ENCODE results near the gene FRYL. TPM values are rescaled to one million over a fixed set of nuclear protein-coding genes. Genes with fewer than 3 reads are reported as not detected.

Gene FRYL
- total RNA-seq, 1 experiment from 2014 or later = 53.9 TPM

DNA sequence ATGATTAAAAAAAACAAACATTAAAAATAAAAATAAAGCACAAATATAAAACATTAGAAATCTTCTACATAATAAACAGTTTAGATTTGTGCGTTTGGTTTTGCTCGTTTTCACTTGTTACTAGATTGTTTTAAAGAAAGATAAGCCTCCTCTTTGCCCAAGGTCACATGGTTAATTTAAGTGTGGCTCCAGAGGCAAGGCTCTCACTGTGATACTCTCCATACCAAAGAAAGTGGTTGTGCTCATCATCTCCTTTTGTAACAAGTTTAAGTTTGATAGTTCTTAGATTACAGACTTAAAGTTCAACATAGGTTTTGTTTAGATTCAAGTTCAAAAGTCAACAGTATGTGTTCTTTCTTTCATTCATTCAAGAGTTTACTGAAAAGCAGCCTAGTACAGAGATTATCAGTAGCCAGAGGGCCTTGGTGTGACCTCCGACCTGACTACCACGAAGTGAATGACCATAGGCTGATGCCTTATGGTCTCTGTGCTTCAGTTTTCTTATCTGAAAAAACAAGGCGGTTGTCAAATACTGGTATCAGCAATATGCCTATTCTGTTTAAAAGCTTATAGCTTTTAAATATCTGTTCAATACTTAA, 156.8 kb downstream of the FRYL start:
- Histone ChIP-seq H3K36me3 (ENCODE audit: low read depth) (no peaks in the 10 kb centered on the region), H3K4me1 (replicated peaks; ENCODE audit: insufficient read depth) (no peaks in the 10 kb centered on the region), H3K79me2 (ENCODE audit: low read depth) (no peaks in the 10 kb centered on the region), H3K9me2 (ENCODE audit: insufficient read depth) (no peaks in the 10 kb centered on the region), H3K9me3 (ENCODE audit: insufficient read depth, low read depth) (no peaks in the 10 kb centered on the region), H4K20me1 (ENCODE audit: insufficient read depth) (no peaks in the 10 kb centered on the region), H3K27ac (no peak overlapping the region), H3K27me3 (ENCODE audit: insufficient read depth, low read depth) (no peaks in the 10 kb centered on the region), H3K4me2 (no peak overlapping the region), H3F3A (ENCODE audit: insufficient read depth, low read depth) (no peaks in the 10 kb centered on the region), H3K4me3 (no peak overlapping the region), H2AFZ (no peak overlapping the region)
- ChIA-PET POLR2A (ENCODE audit: unreplicated experiment) (interaction anchor here (0.6 kb wide), 1 partner anchor 110 kb away, joined by 4 read pairs; no protein-coding TSS in a partner anchor), CTCF (no interaction called here)
- DNase-seq = no peak
- TF ChIP-seq, protein P1, sequence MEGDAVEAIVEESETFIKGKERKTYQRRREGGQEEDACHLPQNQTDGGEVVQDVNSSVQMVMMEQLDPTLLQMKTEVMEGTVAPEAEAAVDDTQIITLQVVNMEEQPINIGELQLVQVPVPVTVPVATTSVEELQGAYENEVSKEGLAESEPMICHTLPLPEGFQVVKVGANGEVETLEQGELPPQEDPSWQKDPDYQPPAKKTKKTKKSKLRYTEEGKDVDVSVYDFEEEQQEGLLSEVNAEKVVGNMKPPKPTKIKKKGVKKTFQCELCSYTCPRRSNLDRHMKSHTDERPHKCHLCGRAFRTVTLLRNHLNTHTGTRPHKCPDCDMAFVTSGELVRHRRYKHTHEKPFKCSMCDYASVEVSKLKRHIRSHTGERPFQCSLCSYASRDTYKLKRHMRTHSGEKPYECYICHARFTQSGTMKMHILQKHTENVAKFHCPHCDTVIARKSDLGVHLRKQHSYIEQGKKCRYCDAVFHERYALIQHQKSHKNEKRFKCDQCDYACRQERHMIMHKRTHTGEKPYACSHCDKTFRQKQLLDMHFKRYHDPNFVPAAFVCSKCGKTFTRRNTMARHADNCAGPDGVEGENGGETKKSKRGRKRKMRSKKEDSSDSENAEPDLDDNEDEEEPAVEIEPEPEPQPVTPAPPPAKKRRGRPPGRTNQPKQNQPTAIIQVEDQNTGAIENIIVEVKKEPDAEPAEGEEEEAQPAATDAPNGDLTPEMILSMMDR (conservative IDR thresholded peaks at IDR 0.05) = no peak
- no peak for TF ChIP-seq EZH2 (IDR thresholded peaks at IDR 0.05; ENCODE audit: low read depth)
- intact Hi-C loops (cut with micrococcal nuclease; ENCODE audit: unreplicated experiment) = no loop called here
- no TSS peak for BruUV-seq (replicated peaks)

DNA sequence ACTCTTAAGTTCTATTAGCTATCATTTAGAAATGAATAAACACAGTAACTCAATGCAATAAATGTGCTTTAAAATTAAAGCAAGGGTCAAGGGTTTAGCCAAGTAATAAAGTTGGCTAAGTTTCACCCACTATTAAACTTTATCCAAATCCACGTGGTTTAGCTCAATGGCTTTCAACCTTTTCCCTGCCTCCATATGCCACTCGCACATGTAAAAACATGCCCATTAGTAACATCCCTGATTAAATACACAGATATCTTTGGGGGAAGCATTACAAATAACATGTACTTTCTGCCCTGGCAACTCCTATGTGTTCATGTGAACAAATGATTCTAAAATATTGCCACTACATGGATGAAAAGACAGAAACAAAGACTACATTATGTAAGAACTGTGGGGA, 159.2 kb downstream of the FRYL start:
- no peaks in the 10 kb centered on the region for H3K79me2 ChIP-seq (ENCODE audit: low read depth)
- H3K36me3 ChIP-seq (ENCODE audit: low read depth) = no peaks in the 10 kb centered on the region
- H3K27ac ChIP-seq = no peak overlapping the region
- no TSS peak for BruUV-seq (replicated peaks)
- H3K4me2 ChIP-seq = no peak overlapping the region
- H3F3A ChIP-seq (ENCODE audit: insufficient read depth, low read depth) = 0 out of 2 replicates have a peak, but pooled peaks cover 6% of the 10 kb centered on the region
- ChIA-PET CTCF (no interaction called here), POLR2A (ENCODE audit: unreplicated experiment) (no interaction called here)
- no peak overlapping the region for H3K4me3 ChIP-seq
- H2AFZ ChIP-seq = no peak overlapping the region
- H3K9me3 ChIP-seq (ENCODE audit: insufficient read depth, low read depth) = no peaks in the 10 kb centered on the region
- no peaks in the 10 kb centered on the region for H3K9me2 ChIP-seq (ENCODE audit: insufficient read depth)
- no peaks in the 10 kb centered on the region for H3K27me3 ChIP-seq (ENCODE audit: insufficient read depth, low read depth)
- intact Hi-C loops (cut with micrococcal nuclease; ENCODE audit: unreplicated experiment) = no loop called here
- no peaks in the 10 kb centered on the region for H4K20me1 ChIP-seq (ENCODE audit: insufficient read depth)
- no peak for DNase-seq
- H3K4me1 ChIP-seq (replicated peaks; ENCODE audit: insufficient read depth) = no peaks in the 10 kb centered on the region
- no peak for TF ChIP-seq EZH2 (IDR thresholded peaks at IDR 0.05; ENCODE audit: low read depth)
- TF ChIP-seq, protein P1 (conservative IDR thresholded peaks at IDR 0.05) = no peak

DNA sequence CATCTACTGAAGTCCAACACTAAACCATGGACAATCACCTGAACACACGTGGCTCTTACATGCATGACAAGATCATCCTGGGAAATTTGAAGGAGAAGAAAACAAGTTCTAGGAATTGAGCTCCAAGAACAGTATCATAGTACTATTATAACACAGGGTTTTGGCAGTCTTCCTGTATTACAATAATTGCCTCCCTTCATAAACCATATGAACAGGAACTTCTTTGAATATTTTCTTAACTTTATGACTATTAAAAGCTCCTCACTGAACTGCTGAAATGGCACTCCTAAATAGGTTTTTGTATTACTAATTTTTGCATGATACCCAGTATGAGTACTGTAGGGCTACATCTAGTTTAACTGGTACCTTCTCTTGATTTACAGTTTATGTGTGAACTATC, 160.0 kb downstream of the FRYL start:
- ChIA-PET POLR2A (ENCODE audit: unreplicated experiment) (no interaction called here), CTCF (no interaction called here)
- no peaks in the 10 kb centered on the region for H3K9me2 ChIP-seq (ENCODE audit: insufficient read depth)
- H3K4me1 ChIP-seq (replicated peaks; ENCODE audit: insufficient read depth) = no peaks in the 10 kb centered on the region
- intact Hi-C loops (cut with micrococcal nuclease; ENCODE audit: unreplicated experiment) = no loop called here
- no peak for DNase-seq
- no peaks in the 10 kb centered on the region for H3K79me2 ChIP-seq (ENCODE audit: low read depth)
- H3K36me3 ChIP-seq (ENCODE audit: low read depth) = no peaks in the 10 kb centered on the region
- no peaks in the 10 kb centered on the region for H3K9me3 ChIP-seq (ENCODE audit: insufficient read depth, low read depth)
- no peak overlapping the region for H3K4me2 ChIP-seq
- H4K20me1 ChIP-seq (ENCODE audit: insufficient read depth) = no peaks in the 10 kb centered on the region
- TF ChIP-seq, protein P1 (conservative IDR thresholded peaks at IDR 0.05) = no peak
- TF ChIP-seq EZH2 (IDR thresholded peaks at IDR 0.05; ENCODE audit: low read depth) = no peak
- H3K27ac ChIP-seq = no peak overlapping the region
- H3K27me3 ChIP-seq (ENCODE audit: insufficient read depth, low read depth) = no peaks in the 10 kb centered on the region
- no peak overlapping the region for H2AFZ ChIP-seq
- H3K4me3 ChIP-seq = no peak overlapping the region
- 0 out of 2 replicates have a peak, but pooled peaks cover 6% of the 10 kb centered on the region for H3F3A ChIP-seq (ENCODE audit: insufficient read depth, low read depth)
- no TSS peak for BruUV-seq (replicated peaks)

Data from PC-9 (cell line).